ENCODE measurements around the gene RXRG.

DNA sequence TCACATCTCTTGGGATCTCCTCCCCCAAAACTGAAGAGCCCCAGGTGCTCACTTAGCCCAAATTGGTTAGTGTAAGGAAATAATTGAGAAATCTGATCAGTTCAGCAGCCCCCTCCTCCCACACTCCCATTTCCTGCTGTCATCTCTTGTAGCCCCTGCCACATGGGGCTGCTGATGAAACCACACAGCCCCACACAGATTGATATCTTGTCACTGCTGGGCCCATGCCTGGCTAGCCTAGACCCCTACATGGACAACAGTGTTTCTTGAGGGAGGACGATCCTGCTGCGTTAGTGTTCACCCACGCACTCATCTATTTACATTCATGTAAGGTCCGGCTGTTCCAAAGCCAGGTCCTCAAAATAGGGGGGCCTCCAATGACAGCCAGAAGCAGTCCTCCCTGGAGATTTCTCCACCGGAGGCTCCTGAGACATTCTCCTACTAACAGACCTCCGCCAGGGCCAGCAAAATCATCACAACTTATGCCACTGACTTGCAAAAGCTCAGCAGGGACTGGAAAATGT lies 23.9 kb upstream of the RXRG start:
- no peak for TF ChIP-seq TCF7 (CRISPR knock-in tag; IDR thresholded peaks at IDR 0.05; ENCODE audit: low read depth)
- TF ChIP-seq SP1 (CRISPR knock-in tag; conservative IDR thresholded peaks at IDR 0.05): no peak
- TF ChIP-seq ZNF317 (CRISPR knock-in tag; IDR thresholded peaks at IDR 0.05; ENCODE audit: borderline replicate concordance, low read depth): no peak
- TF ChIP-seq HMGXB4 (CRISPR knock-in tag; IDR thresholded peaks at IDR 0.05): no peak
- no peak for TF ChIP-seq E2F1 (CRISPR knock-in tag; IDR thresholded peaks at IDR 0.05)

All from WTC11 (cell line).